HEK293 (cell line): ENCODE results near the gene GUCA1A.
"Not testable (repeated sequence)": the region's sequence is repeated elsewhere in the genome, so short reads cannot be mapped to it uniquely, and the experiment has no call there.

Experiments used
- CTCF ChIP-seq: fragments of 450-650 bp; formaldehyde crosslinking; IDR thresholded peaks from 2 replicates; pipeline ENCODE4 v1.5.1; 2016; ENCODE audit warnings: missing biosample characterization, missing genetic modification characterization
- HOXA7 ChIP-seq: sonication (generic); formaldehyde crosslinking; IDR thresholded peaks from 2 replicates; pipeline ENCODE4 v1.8.1; 2022; ENCODE audit warnings: missing genetic modification reagents, borderline replicate concordance
- HOXD13 ChIP-seq: sonication (generic); formaldehyde crosslinking; IDR thresholded peaks from 2 replicates; pipeline ENCODE4 v1.8.0; 2022; ENCODE audit warnings: missing genetic modification reagents, borderline replicate concordance
- KLF16 ChIP-seq: fragments of 450-650 bp; formaldehyde crosslinking; IDR thresholded peaks from 2 replicates; pipeline ENCODE4 v1.5.1; 2017; ENCODE audit warnings: missing biosample characterization, missing genetic modification characterization
- ZNF157 ChIP-seq: fragments of 450-650 bp; formaldehyde crosslinking; IDR thresholded peaks from 2 replicates; pipeline ENCODE4 v1.5.1; 2016; ENCODE audit warnings: missing biosample characterization, missing genetic modification characterization
- ZNF16 ChIP-seq: fragments of 450-650 bp; formaldehyde crosslinking; IDR thresholded peaks from 2 replicates; pipeline ENCODE4 v1.5.1; 2016; ENCODE audit warnings: low read depth, missing biosample characterization, missing genetic modification characterization
- ZNF362 ChIP-seq: fragments of 450-650 bp; formaldehyde crosslinking; IDR thresholded peaks from 2 replicates; pipeline ENCODE4 v1.5.1; 2016; ENCODE audit warnings: missing biosample characterization, missing genetic modification characterization
- ZNF416 ChIP-seq: fragments of 450-650 bp; formaldehyde crosslinking; IDR thresholded peaks from 2 replicates; pipeline ENCODE4 v1.5.1; 2016; ENCODE audit warnings: missing biosample characterization, missing genetic modification characterization
- ZNF707 ChIP-seq: fragments of 450-650 bp; formaldehyde crosslinking; IDR thresholded peaks from 2 replicates; pipeline ENCODE4 v1.5.1; 2016; ENCODE audit warnings: missing biosample characterization, missing genetic modification characterization
- ZSCAN5A ChIP-seq: fragments of 450-650 bp; formaldehyde crosslinking; IDR thresholded peaks from 2 replicates; pipeline ENCODE4 v1.5.1; 2016; ENCODE audit warnings: missing biosample characterization, missing genetic modification characterization

GRCh38 chr6:42192385-42192784 lies 19.2 kb downstream of the GUCA1A start:
- not testable (repeated sequence) for TF ChIP-seq CTCF (tag by site-specific recombination); HOXD13; HOXA7 (CRISPR knock-in tag); ZNF16; KLF16 (tag by site-specific recombination); ZNF157 (tag by site-specific recombination); ZNF707 (tag by site-specific recombination); ZNF416 (tag by site-specific recombination); ZSCAN5A (tag by site-specific recombination); ZNF362
